H4 (cell line): ENCODE data around the gene OR2G6. TPM values are rescaled to one million over a fixed set of nuclear protein-coding genes. Genes with fewer than 3 reads are reported as not detected.
"Not testable (repeated sequence)": the region's sequence is repeated elsewhere in the genome, so short reads cannot be mapped to it uniquely, and the experiment has no call there.

Source experiments
- DNase-seq: peaks from one replicate; pipeline ENCODE4 v3.0.0-alpha.2; 2015; ENCODE audit warnings: low spot score
- total RNA-seq: library from RNA; depleted of rRNA; stranded (reverse); fragments of >200 nt; shearing (Covaris generic); gene quantifications from 2 replicates; pipeline ENCODE4 v1.2.3, GENCODE V29; 2014; rRNA removed

The OR2G6 gene
- total RNA-seq, 1 experiment from 2014 or later: not detected

DNA sequence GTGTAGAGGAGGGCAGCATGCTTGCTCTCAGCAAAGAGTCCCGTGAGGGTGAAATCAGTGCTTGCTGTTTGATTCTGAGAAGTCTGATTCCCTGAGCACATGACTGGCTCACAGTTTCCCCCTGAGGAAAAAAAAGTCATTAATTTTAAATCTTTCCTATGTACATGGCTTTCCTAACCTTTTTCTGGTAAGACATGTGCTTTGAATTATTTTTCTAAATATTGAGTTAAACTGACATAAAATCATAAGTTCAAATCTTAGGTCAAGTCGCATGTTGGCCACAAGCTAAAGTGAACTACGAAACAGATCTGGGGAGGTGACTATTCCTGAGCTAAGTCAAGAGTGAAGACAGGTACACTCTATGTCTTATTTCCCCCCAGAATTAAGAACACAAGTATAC, 66.8 kb downstream of the OR2G6 start, which contains the start of gene OR2T34:
OR2T34 (minus strand) TSS at position 101 of the 400 bp plus-strand sequence; CDS start at position 101, 0 bp downstream.
- not testable (repeated sequence) for DNase-seq

DNA sequence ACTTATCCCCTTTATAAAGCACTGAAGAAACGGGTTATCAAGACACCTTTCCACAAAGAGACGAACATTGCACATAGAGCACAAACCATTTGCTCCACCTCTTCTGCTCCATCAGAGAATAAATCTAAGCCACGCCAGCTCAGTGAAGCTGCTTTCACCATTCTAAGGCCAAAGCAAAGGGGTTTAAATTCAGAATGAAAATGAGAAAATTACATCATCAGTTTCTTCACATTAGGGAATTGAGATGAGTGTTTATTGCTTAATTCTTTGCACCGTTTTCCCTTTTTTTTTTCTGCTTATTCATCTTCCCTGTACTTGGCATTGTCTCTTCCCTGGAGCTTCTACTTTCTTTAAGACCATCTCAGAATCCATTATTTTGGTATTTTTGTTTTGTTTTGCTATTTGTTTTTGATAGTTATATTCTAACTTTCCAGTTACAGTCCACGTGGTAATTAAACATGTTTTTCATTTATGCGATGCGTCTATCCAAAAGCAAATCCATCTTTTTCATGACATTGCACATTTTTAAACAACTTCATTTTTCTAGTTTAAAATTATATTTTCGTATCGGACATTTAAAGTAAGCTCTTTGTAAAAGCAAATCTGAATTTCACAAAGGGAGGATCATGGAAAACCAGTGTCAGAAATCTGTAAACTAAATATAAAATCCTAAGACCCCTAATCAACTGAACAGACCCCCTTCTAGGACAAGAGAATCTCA, 68.5 kb downstream of the OR2G6 start:
- no peak for DNase-seq

Other genes starting within 250 kb of the OR2G6 start
- 0.79 TPM in 1 of 2 replicates, not detected in the other for gene OR2T33, start 230.1 kb upstream of the OR2G6 start, total RNA-seq
- gene OR2T12, start 204.6 kb upstream of the OR2G6 start, total RNA-seq: not detected in 2 replicates
- not detected in 2 replicates for gene OR2M7, start 183.5 kb upstream of the OR2G6 start, total RNA-seq
- not detected in 2 replicates for gene OR14C36, start 159.3 kb upstream of the OR2G6 start, total RNA-seq
- gene OR2T4, start 146.4 kb upstream of the OR2G6 start, total RNA-seq: 0.31 TPM in 1 of 2 replicates, not detected in the other
- not detected in 2 replicates for gene OR2T6, start 132.3 kb upstream of the OR2G6 start, total RNA-seq
- not detected in 2 replicates for gene OR2T1, start 105.0 kb upstream of the OR2G6 start, total RNA-seq
- not detected in 2 replicates for gene OR2T2, start 62.4 kb upstream of the OR2G6 start, total RNA-seq
- gene OR2T3, start 34.7 kb upstream of the OR2G6 start, total RNA-seq: not detected in 2 replicates
- gene OR2T5, start 19.5 kb upstream of the OR2G6 start, total RNA-seq: not detected in 2 replicates
- gene OR2T29, start 54.7 kb downstream of the OR2G6 start, total RNA-seq: not detected in 2 replicates
- gene OR2T34, start 66.7 kb downstream of the OR2G6 start, total RNA-seq: not detected in 2 replicates
- not detected in 2 replicates for gene OR2T10, start 89.6 kb downstream of the OR2G6 start, total RNA-seq
- not detected in 2 replicates for gene OR2T11, start 127.0 kb downstream of the OR2G6 start, total RNA-seq
- gene OR2T35, start 137.2 kb downstream of the OR2G6 start, total RNA-seq: not detected in 2 replicates
- gene OR2T27, start 147.5 kb downstream of the OR2G6 start, total RNA-seq: not detected in 2 replicates
- not detected in 2 replicates for gene OR14I1, start 194.7 kb downstream of the OR2G6 start, total RNA-seq
- gene LYPD8, start 247.7 kb downstream of the OR2G6 start, total RNA-seq: 3.3 and 5.1 TPM in 2 replicates